Measurements from ENCODE around the gene AFAP1L1. TPM values are rescaled to one million over a fixed set of nuclear protein-coding genes. Genes with fewer than 3 reads are reported as not detected.

The AFAP1L1 gene
- total RNA-seq, 4 donors from 2014 or later: 10.3 to 20.6 (median 14.0) TPM

GRCh38 chr5:149239917-149240316, 31.7 kb upstream of the AFAP1L1 start:
- H3K36me3 ChIP-seq: peaks cover 0 to 83% of the 10 kb centered on the region in 2 donors
- no peaks in the 10 kb centered on the region for H3K9me3 ChIP-seq
- TF ChIP-seq POLR2A (IDR thresholded peaks at IDR 0.05): no peak
- no peak for TF ChIP-seq POLR2AphosphoS5 (IDR thresholded peaks at IDR 0.05)
- TF ChIP-seq EP300 (IDR thresholded peaks at IDR 0.05): no peak
- no peak for TF ChIP-seq CTCF (IDR thresholded peaks at IDR 0.05)
- H3K4me1 ChIP-seq: no peaks in the 10 kb centered on the region
- 80% methylated on average over 1 of the region's 2 CpGs; no CpG with 5 or more reads in 1 of the 2 donors for WGBS, 2 donors (ENCODE audit: low coverage in 1 of 2)
- no peaks in the 10 kb centered on the region for H3K27me3 ChIP-seq
- no peak overlapping the region for H3K4me3 ChIP-seq
- ATAC-seq: no peak
- H3K27ac ChIP-seq: no peak overlapping the region

GRCh38 chr5:149240354-149240998, 31.2 kb upstream of the AFAP1L1 start:
- no peak overlapping the region for H3K4me3 ChIP-seq
- no peaks in the 10 kb centered on the region for H3K4me1 ChIP-seq
- TF ChIP-seq EP300 (IDR thresholded peaks at IDR 0.05) (no peak), CTCF (IDR thresholded peaks at IDR 0.05) (no peak), POLR2AphosphoS5 (IDR thresholded peaks at IDR 0.05) (no peak), POLR2A (IDR thresholded peaks at IDR 0.05) (no peak)
- no peak for ATAC-seq
- no peaks in the 10 kb centered on the region for H3K27me3 ChIP-seq
- WGBS, 2 donors (ENCODE audit: low coverage in 1 of 2): 69 to 78% methylated on average over 10 to 11 of the region's 13 CpGs
- H3K9me3 ChIP-seq: no peaks in the 10 kb centered on the region
- H3K36me3 ChIP-seq: peaks cover 0 to 83% of the 10 kb centered on the region in 2 donors
- H3K27ac ChIP-seq: no peak overlapping the region

- H3K9me3 ChIP-seq: no peaks in the 10 kb centered on the region
- no peaks in the 10 kb centered on the region for H3K27me3 ChIP-seq
- peaks cover 0 to 88% of the 10 kb centered on the region in 2 donors for H3K36me3 ChIP-seq
- TF ChIP-seq POLR2A (IDR thresholded peaks at IDR 0.05): no peak
- no peak for TF ChIP-seq CTCF (IDR thresholded peaks at IDR 0.05)
- TF ChIP-seq EP300 (IDR thresholded peaks at IDR 0.05): no peak
- TF ChIP-seq POLR2AphosphoS5 (IDR thresholded peaks at IDR 0.05): no peak
- 94% methylated on average over 3 of the region's 3 CpGs; no CpG with 5 or more reads in 1 of the 2 donors for WGBS, 2 donors (ENCODE audit: low coverage in 1 of 2)
- H3K27ac ChIP-seq: no peak overlapping the region
- no peaks in the 10 kb centered on the region for H3K4me1 ChIP-seq
- no peak overlapping the region for H3K4me3 ChIP-seq
- ATAC-seq: no peak
Measured at GRCh38 chr5:149242339-149242738, 29.3 kb upstream of the AFAP1L1 start.

GRCh38 chr5:149246906-149247305, 24.8 kb upstream of the AFAP1L1 start:
- Histone ChIP-seq H3K4me1 (no peaks in the 10 kb centered on the region), H3K27me3 (no peaks in the 10 kb centered on the region), H3K9me3 (no peaks in the 10 kb centered on the region), H3K4me3 (no peak overlapping the region), H3K27ac (no peak overlapping the region), H3K36me3 (peaks cover 0 to 97% of the 10 kb centered on the region in 2 donors)
- ATAC-seq: no peak
- 88 to 92% methylated on average over 4 of the region's 4 CpGs for WGBS, 2 donors (ENCODE audit: low coverage in 1 of 2)
- no peak for TF ChIP-seq EP300 (IDR thresholded peaks at IDR 0.05)
- TF ChIP-seq CTCF (IDR thresholded peaks at IDR 0.05): no peak
- TF ChIP-seq POLR2A (IDR thresholded peaks at IDR 0.05): no peak
- TF ChIP-seq POLR2AphosphoS5 (IDR thresholded peaks at IDR 0.05): no peak

GRCh38 chr5:149247726-149248125, 23.9 kb upstream of the AFAP1L1 start:
- Histone ChIP-seq H3K36me3 (peaks cover 0 to 97% of the 10 kb centered on the region in 2 donors), H3K27me3 (no peaks in the 10 kb centered on the region), H3K27ac (no peak overlapping the region), H3K4me1 (no peaks in the 10 kb centered on the region), H3K9me3 (no peaks in the 10 kb centered on the region), H3K4me3 (no peak overlapping the region)
- no CpG with 5 or more reads among the region's 8 CpGs for WGBS, 2 donors (ENCODE audit: low coverage in 1 of 2)
- ATAC-seq: no peak
- TF ChIP-seq EP300 (IDR thresholded peaks at IDR 0.05): no peak
- no peak for TF ChIP-seq CTCF (IDR thresholded peaks at IDR 0.05)
- TF ChIP-seq POLR2A (IDR thresholded peaks at IDR 0.05): no peak
- TF ChIP-seq POLR2AphosphoS5 (IDR thresholded peaks at IDR 0.05): no peak
